ENCODE results near the gene NDUFB4.
"Not testable (repeated sequence)": the region's sequence is repeated elsewhere in the genome, so short reads cannot be mapped to it uniquely, and the experiment has no call there.

The NDUFB4 gene

GRCh38 chr3:120601554-120601953 is 5.4 kb downstream of the NDUFB4 start:
- no peak overlapping the region for H3K9ac ChIP-seq
- no peak overlapping the region for H3K4me3 ChIP-seq
- peaks cover 22 to 28% (median 27%) of the 10 kb centered on the region in 10 experiments for H3K4me1 ChIP-seq
- TF ChIP-seq Cebpa-rat (IDR thresholded peaks at IDR 0.05): no peak
- H3K27ac ChIP-seq: no peak overlapping the region
- H3K9me3 ChIP-seq (replicated peaks in 1 of 11): no peaks in the 10 kb centered on the region
- H3K27me3 ChIP-seq: no peaks in the 10 kb centered on the region
- peaks cover 3 to 46% (median 28%) of the 10 kb centered on the region in 11 experiments; a peak in 15 of 22 replicates for H4K20me1 ChIP-seq
- peaks cover 58 to 66% (median 62%) of the 10 kb centered on the region in 11 experiments for H3K36me3 ChIP-seq
- H3K4me2 ChIP-seq: no peak overlapping the region

- no peaks in the 10 kb centered on the region for H3K27me3 ChIP-seq
- H3K36me3 ChIP-seq: peaks cover 52 to 62% (median 59%) of the 10 kb centered on the region in 11 experiments
- no peaks in the 10 kb centered on the region for H3K9me3 ChIP-seq (replicated peaks in 1 of 11)
- peaks cover 15 to 21% (median 19%) of the 10 kb centered on the region in 10 experiments for H3K4me1 ChIP-seq
- H3K9ac ChIP-seq: no peak overlapping the region
- H3K4me3 ChIP-seq: no peak overlapping the region
- no peak overlapping the region for H3K4me2 ChIP-seq
- no peak for TF ChIP-seq Cebpa-rat (IDR thresholded peaks at IDR 0.05)
- no peak overlapping the region for H3K27ac ChIP-seq
- H4K20me1 ChIP-seq: peaks cover 3 to 42% (median 28%) of the 10 kb centered on the region in 11 experiments; a peak in 15 of 22 replicates
These were observed 6.5 kb downstream of the NDUFB4 start for GRCh38 chr3:120602682-120603081.

GRCh38 chr3:120604382-120604781 is 8.2 kb downstream of the NDUFB4 start:
- Histone ChIP-seq H4K20me1 (peaks cover 2 to 27% (median 18%) of the 10 kb centered on the region in 11 experiments; a peak in 15 of 22 replicates), H3K36me3 (peaks cover 35 to 45% (median 42%) of the 10 kb centered on the region in 11 experiments), H3K27me3 (no peaks in the 10 kb centered on the region), H3K9me3 (replicated peaks in 1 of 11) (no peaks in the 10 kb centered on the region), H3K4me3 (no peak overlapping the region), H3K4me1 (peaks cover 0 to 4% (median 2%) of the 10 kb centered on the region in 10 experiments; a peak in 12 of 20 replicates), H3K27ac (no peak overlapping the region), H3K4me2 (no peak overlapping the region), H3K9ac (no peak overlapping the region)
- TF ChIP-seq Cebpa-rat (IDR thresholded peaks at IDR 0.05): no peak

GRCh38 chr3:120604784-120605183 is 8.6 kb downstream of the NDUFB4 start:
- Histone ChIP-seq H4K20me1 (peaks cover 0 to 23% (median 14%) of the 10 kb centered on the region in 11 experiments; a peak in 14 of 22 replicates), H3K9me3 (replicated peaks in 1 of 11) (no peaks in the 10 kb centered on the region), H3K27ac (no peak overlapping the region), H3K4me3 (no peak overlapping the region), H3K27me3 (no peaks in the 10 kb centered on the region), H3K4me2 (no peak overlapping the region), H3K36me3 (peaks cover 31 to 41% (median 38%) of the 10 kb centered on the region in 11 experiments), H3K9ac (no peak overlapping the region), H3K4me1 (0 out of 20 replicates have a peak, but pooled peaks cover 0 to under 1% (median 0%) of the 10 kb centered on the region in 10 experiments)
- no peak for TF ChIP-seq Cebpa-rat (IDR thresholded peaks at IDR 0.05)

GRCh38 chr3:120608506-120608905 is 12.4 kb downstream of the NDUFB4 start:
- TF ChIP-seq Cebpa-rat (IDR thresholded peaks at IDR 0.05): no peak
- 0 out of 22 replicates have a peak, but pooled peaks cover 0 to 5% (median 0%) of the 10 kb centered on the region in 11 experiments for H4K20me1 ChIP-seq
- H3K4me2 ChIP-seq: no peak overlapping the region
- H3K27ac ChIP-seq: no peak overlapping the region
- H3K4me3 ChIP-seq: no peak overlapping the region
- no peaks in the 10 kb centered on the region for H3K9me3 ChIP-seq (replicated peaks in 1 of 11)
- peaks cover 0 to 5% (median 1%) of the 10 kb centered on the region in 11 experiments; a peak in 8 of 22 replicates for H3K36me3 ChIP-seq
- H3K27me3 ChIP-seq: no peaks in the 10 kb centered on the region
- no peak overlapping the region for H3K9ac ChIP-seq
- H3K4me1 ChIP-seq: no peaks in the 10 kb centered on the region

GRCh38 chr3:120614765-120615164 is 18.6 kb downstream of the NDUFB4 start:
- H3K27me3 ChIP-seq: no peaks in the 10 kb centered on the region
- no peaks in the 10 kb centered on the region for H3K36me3 ChIP-seq
- H3K4me1 ChIP-seq: peaks cover 0 to 16% (median 6%) of the 10 kb centered on the region in 10 experiments; a peak in 11 of 20 replicates
- H4K20me1 ChIP-seq: no peaks in the 10 kb centered on the region
- H3K9ac ChIP-seq: no peak overlapping the region
- H3K27ac ChIP-seq: no peak overlapping the region
- no peak for TF ChIP-seq Cebpa-rat (IDR thresholded peaks at IDR 0.05)
- H3K4me3 ChIP-seq: no peak overlapping the region
- peaks cover 0 to 11% (median 0%) of the 10 kb centered on the region in 11 experiments; a peak in 6 of 22 replicates for H3K9me3 ChIP-seq (replicated peaks in 1 of 11)
- H3K4me2 ChIP-seq: no peak overlapping the region

- peaks cover 0 to 16% (median 6%) of the 10 kb centered on the region in 10 experiments; a peak in 11 of 20 replicates for H3K4me1 ChIP-seq
- peak overlapping the region in 7 of 11 experiments; percentile 38 to 66 (median 47); a peak in 12 of 22 replicates for H3K27ac ChIP-seq
- no peaks in the 10 kb centered on the region for H3K36me3 ChIP-seq
- TF ChIP-seq Cebpa-rat (IDR thresholded peaks at IDR 0.05): no peak
- H3K4me3 ChIP-seq: no peak overlapping the region
- no peaks in the 10 kb centered on the region for H4K20me1 ChIP-seq
- H3K9me3 ChIP-seq (replicated peaks in 1 of 11): peaks cover 0 to 11% (median 0%) of the 10 kb centered on the region in 11 experiments; a peak in 6 of 22 replicates
- peak overlapping the region in 9 of 11 experiments; percentile 1 to 48 (median 31); a peak in 12 of 22 replicates for H3K4me2 ChIP-seq
- H3K27me3 ChIP-seq: no peaks in the 10 kb centered on the region
- no peak overlapping the region for H3K9ac ChIP-seq
These were observed 19.9 kb downstream of the NDUFB4 start for GRCh38 chr3:120615847-120616609.

GRCh38 chr3:120616745-120617144 is 20.6 kb downstream of the NDUFB4 start:
- Histone ChIP-seq H3K4me1 (peaks cover 0 to 16% (median 6%) of the 10 kb centered on the region in 10 experiments; a peak in 11 of 20 replicates), H3K9me3 (replicated peaks in 1 of 11) (peaks cover 0 to 12% (median 0%) of the 10 kb centered on the region in 11 experiments; a peak in 7 of 22 replicates)
- not testable (repeated sequence) for H3K4me3 ChIP-seq, H3K27me3 ChIP-seq, H3K36me3 ChIP-seq, H3K27ac ChIP-seq, H4K20me1 ChIP-seq, H3K9ac ChIP-seq, H3K4me2 ChIP-seq

GRCh38 chr3:120622457-120622856 is 26.3 kb downstream of the NDUFB4 start:
- Histone ChIP-seq H3K4me3 (no peak overlapping the region), H3K4me2 (no peak overlapping the region), H3K9ac (no peak overlapping the region), H3K36me3 (no peaks in the 10 kb centered on the region), H3K9me3 (replicated peaks in 1 of 11) (peaks cover 21 to 29% (median 22%) of the 10 kb centered on the region in 11 experiments), H3K27me3 (no peaks in the 10 kb centered on the region), H3K27ac (no peak overlapping the region), H3K4me1 (peaks cover 0 to 10% (median 0%) of the 10 kb centered on the region in 10 experiments; a peak in 2 of 20 replicates), H4K20me1 (no peaks in the 10 kb centered on the region)
- TF ChIP-seq Cebpa-rat (IDR thresholded peaks at IDR 0.05): no peak
